AG04450 (cell line): ENCODE results near the gene CSNK1D. TPM values are rescaled to one million over a fixed set of nuclear protein-coding genes. Genes with fewer than 3 reads are reported as not detected.

Experiments
- CTCF ChIA-PET: fragments of 300-600, 350-600 bp; formaldehyde crosslinking; extraction: SDS; loops from one replicate; lab custom pipeline; 2022; ENCODE audit warnings: antibody characterized with exemption, inconsistent platforms; lab: Charles Lee
- POLR2A ChIA-PET: fragments of 350-600 bp; formaldehyde crosslinking; extraction: SDS; loops from one replicate; lab custom pipeline; 2021; ENCODE audit warnings: antibody characterized with exemption, inconsistent platforms; lab: Yijun Ruan, JAX
- DNase-seq: peaks from one replicate; pipeline ENCODE4 v3.0.0-alpha.2; 2011; ENCODE audit warnings: low read depth, low spot score
- H3K27ac ChIP-seq: one replicate; pipeline ENCODE4 v1.5.1; 2012; ENCODE audit warnings: low read depth, low read length, control low read depth
- H3K27me3 ChIP-seq: one replicate; pipeline ENCODE4 v1.6.0; 2012; ENCODE audit warnings: low read length; ENCODE audit not compliant: control insufficient read depth, insufficient read depth
- H3K4me3 ChIP-seq: 2 replicates; pipeline ENCODE4 v1.5.1; 2011; ENCODE audit warnings: mild to moderate bottlenecking, low read depth, low read length, control low read depth
- H3K9me3 ChIP-seq: 2 replicates; pipeline ENCODE4 v1.5.1; 2012; ENCODE audit warnings: low read length; ENCODE audit not compliant: control insufficient read depth, insufficient read depth
- CTCF ChIP-seq: IDR thresholded peaks from 2 replicates; pipeline ENCODE4 v1.5.1; 2011; ENCODE audit warnings: low read depth, low read length, control low read depth, inconsistent platforms
- polyA plus RNA-seq: library from polyadenylated mRNA; depleted of rRNA; stranded (reverse); fragments of >200 nt; gene quantifications from 2 replicates; pipeline ENCODE4 v1.2.3, GENCODE V29; 2011

Gene CSNK1D
- polyA plus RNA-seq, 1 experiment, result 74.4 TPM

GRCh38 chr17:82281502-82282238 is 8.2 kb upstream of the CSNK1D start:
- ChIA-PET POLR2A (interaction anchor here (2.6 kb wide), 1 partner anchor 8 kb away, joined by 12 read pairs; the partner anchor contains the start of gene CSNK1D), CTCF (no interaction called here)
- TF ChIP-seq CTCF, result no peak
- no peak for DNase-seq
- no peak overlapping the region for H3K27ac ChIP-seq
- H3K9me3 ChIP-seq, result no peaks in the 10 kb centered on the region
- H3K4me3 ChIP-seq, result no peak overlapping the region
- H3K27me3 ChIP-seq, result no peaks in the 10 kb centered on the region

DNA sequence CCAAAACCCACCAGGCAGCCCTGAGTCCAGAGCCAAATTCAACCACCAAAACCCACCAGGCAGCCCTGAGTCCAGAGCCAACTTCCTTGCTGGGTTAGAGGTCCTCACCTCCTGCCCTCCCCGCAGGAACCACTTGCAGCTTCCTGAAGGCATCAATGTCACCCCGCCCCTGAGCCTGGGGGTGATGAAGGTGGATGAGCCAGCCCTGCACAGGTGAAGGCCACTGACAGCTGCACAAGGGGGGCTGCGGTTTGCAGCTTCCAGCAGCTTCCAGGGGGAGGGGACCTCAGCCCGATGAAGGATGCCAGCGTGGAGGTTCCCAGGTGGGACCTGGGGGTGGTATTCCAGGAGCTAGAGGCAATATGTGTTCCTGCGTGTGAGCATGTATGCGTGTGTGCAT is 7.6 kb upstream of the CSNK1D start:
- Histone ChIP-seq H3K9me3 (no peaks in the 10 kb centered on the region), H3K4me3 (no peak overlapping the region), H3K27ac (no peak overlapping the region), H3K27me3 (no peaks in the 10 kb centered on the region)
- ChIA-PET POLR2A (no interaction called here), CTCF (no interaction called here)
- DNase-seq, result no peak
- no peak for TF ChIP-seq CTCF

DNA sequence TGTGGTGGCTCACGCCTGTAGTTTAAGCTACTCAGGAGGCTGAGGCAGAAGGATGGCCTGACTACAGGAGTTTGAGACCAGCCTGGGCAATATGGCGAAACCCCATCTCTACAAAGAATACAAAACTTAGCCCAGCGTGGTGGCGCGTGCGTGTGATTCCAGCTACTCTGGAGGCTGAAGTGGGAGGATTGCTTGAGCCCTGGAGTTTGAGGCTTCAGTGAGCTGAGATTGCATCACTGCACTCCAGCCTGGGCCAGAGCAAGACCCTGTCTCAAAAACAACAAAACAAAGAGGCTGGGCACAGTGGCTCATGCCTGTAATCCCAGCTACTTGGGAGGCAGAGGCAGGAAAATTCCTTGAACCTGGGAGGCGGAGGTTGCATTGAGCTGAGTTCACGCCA is 7.0 kb upstream of the CSNK1D start:
- POLR2A ChIA-PET, result no interaction called here
- Histone ChIP-seq H3K27me3 (no peaks in the 10 kb centered on the region), H3K4me3 (no peak overlapping the region), H3K9me3 (no peaks in the 10 kb centered on the region), H3K27ac (no peak overlapping the region)
- no peak for DNase-seq
- no peak for TF ChIP-seq CTCF
- CTCF ChIA-PET, result no interaction called here

GRCh38 chr17:82278786-82279391 is 5.4 kb upstream of the CSNK1D start:
- H3K9me3 ChIP-seq, result no peaks in the 10 kb centered on the region
- ChIA-PET CTCF (no interaction called here), POLR2A (no interaction called here)
- no peak overlapping the region for H3K4me3 ChIP-seq
- TF ChIP-seq CTCF, result no peak
- H3K27ac ChIP-seq, result no peak overlapping the region
- H3K27me3 ChIP-seq, result no peaks in the 10 kb centered on the region
- DNase-seq, result no peak

GRCh38 chr17:82278308-82278707 is 4.8 kb upstream of the CSNK1D start:
- POLR2A ChIA-PET, result no interaction called here
- no peaks in the 10 kb centered on the region for H3K9me3 ChIP-seq
- H3K27me3 ChIP-seq, result no peaks in the 10 kb centered on the region
- DNase-seq, result no peak
- no peak overlapping the region for H3K27ac ChIP-seq
- CTCF ChIA-PET, result no interaction called here
- no peak overlapping the region for H3K4me3 ChIP-seq
- no peak for TF ChIP-seq CTCF
